SK-MEL-5 (cell line): ENCODE data around the gene URB1. TPM values are rescaled to one million over a fixed set of nuclear protein-coding genes. Genes with fewer than 3 reads are reported as not detected.
A peak's percentile ranks its signal among the peaks of the same experiment; 100 is the strongest.
"Not testable (repeated sequence)": the region's sequence is repeated elsewhere in the genome, so short reads cannot be mapped to it uniquely, and the experiment has no call there.

Experiments
- DNase-seq: peaks from one replicate; pipeline ENCODE4 v3.0.0-alpha.2; 2016; ENCODE audit warnings: low read depth, low spot score
- in situ Hi-C: cut with HindIII; loops from 2 replicates; pipeline ENCODE4 v1.10.0; 2016; ENCODE audit warnings: low sequenced_read_pairs, high pct_unique_total_duplicates, low pct_unique_long_range_greater_than_20kb
- total RNA-seq: library from RNA; depleted of rRNA; stranded (reverse); fragments of >200 nt; shearing (Covaris generic); gene quantifications from 2 replicates; pipeline ENCODE4 v1.2.3, GENCODE V29; 2014

URB1 gene
- total RNA-seq, 1 experiment from 2014 or later = 34.2 TPM

GRCh38 chr21:32382108-32382644, 10.6 kb downstream of the URB1 start:
- in situ Hi-C loops = no loop called here
- no peak for DNase-seq

GRCh38 chr21:32381571-32381970, 11.2 kb downstream of the URB1 start:
- in situ Hi-C loops = no loop called here

GRCh38 chr21:32380940-32381339, 11.9 kb downstream of the URB1 start:
- no peak for DNase-seq
- in situ Hi-C loops = no loop called here

More at GRCh38 chr21:32381571-32381970, 11.2 kb downstream of the URB1 start:
- DNase-seq = no peak

GRCh38 chr21:32378956-32379355, 13.9 kb downstream of the URB1 start:
- in situ Hi-C loops = no loop called here

GRCh38 chr21:32377991-32378390, 14.8 kb downstream of the URB1 start:
- in situ Hi-C loops = no loop called here
- peak; percentile 77 for DNase-seq

More at GRCh38 chr21:32378956-32379355, 13.9 kb downstream of the URB1 start:
- DNase-seq = no peak

- DNase-seq = no peak
Observed at GRCh38 chr21:32377506-32377905, 15.3 kb downstream of the URB1 start.

GRCh38 chr21:32372755-32373154, 20.1 kb downstream of the URB1 start:
- in situ Hi-C loops = no loop called here
- no peak for DNase-seq

More at GRCh38 chr21:32377506-32377905, 15.3 kb downstream of the URB1 start:
- in situ Hi-C loops = no loop called here

- DNase-seq = no peak
- in situ Hi-C loops = no loop called here
Observed at GRCh38 chr21:32371913-32372314, 20.9 kb downstream of the URB1 start.

- DNase-seq = no peak
- in situ Hi-C loops = no loop called here
Observed at GRCh38 chr21:32370998-32371766, 21.6 kb downstream of the URB1 start.

- DNase-seq, in situ Hi-C loops: not testable (repeated sequence)
Observed at GRCh38 chr21:32368961-32369360, 23.9 kb downstream of the URB1 start.

- DNase-seq = no peak
- in situ Hi-C loops = no loop called here
Observed at GRCh38 chr21:32368386-32368785, 24.4 kb downstream of the URB1 start.

GRCh38 chr21:32367158-32367557, 25.7 kb downstream of the URB1 start:
- in situ Hi-C loops = no loop called here
- no peak for DNase-seq

- in situ Hi-C loops = no loop called here
- DNase-seq = no peak
Observed at GRCh38 chr21:32366191-32366590, 26.6 kb downstream of the URB1 start.

- no peak for DNase-seq
- in situ Hi-C loops = no loop called here
Observed at GRCh38 chr21:32364796-32365195, 28.0 kb downstream of the URB1 start.

- in situ Hi-C loops = no loop called here
- DNase-seq = no peak
Observed at GRCh38 chr21:32364387-32364786, 28.4 kb downstream of the URB1 start.

- in situ Hi-C loops = no loop called here
- no peak for DNase-seq
Observed at GRCh38 chr21:32360401-32360975, 32.3 kb downstream of the URB1 start.

GRCh38 chr21:32359719-32360260, 33.0 kb downstream of the URB1 start:
- in situ Hi-C loops = no loop called here
- peak; percentile 71 for DNase-seq

- no peak for DNase-seq
- in situ Hi-C loops = no loop called here
Observed at GRCh38 chr21:32356874-32357395, 35.9 kb downstream of the URB1 start.
